Suprapubic skin (tissue), 4 donors: ENCODE measurements around the gene FBXL13. TPM values are rescaled to one million over a fixed set of nuclear protein-coding genes. Genes with fewer than 3 reads are reported as not detected.
"Not testable (repeated sequence)": the region's sequence is repeated elsewhere in the genome, so short reads cannot be mapped to it uniquely, and the experiment has no call there.

Experiments
- DNase-seq, 2 donors: peaks; one replicate each; pipeline ENCODE4 v3.0.0-alpha.2; 2019; ENCODE audit warnings: low spot score in 2 of 2
- H3K27ac ChIP-seq: fragments of 200-600 bp; sonication (generic); one replicate; pipeline ENCODE4 v1.5.1; 2019
- H3K27me3 ChIP-seq: fragments of 200-600 bp; sonication (generic); one replicate; pipeline ENCODE4 v1.5.1; 2019
- H3K36me3 ChIP-seq: fragments of 200-600 bp; sonication (generic); one replicate; pipeline ENCODE4 v1.5.1; 2019
- H3K4me1 ChIP-seq: fragments of 200-600 bp; sonication (generic); one replicate; pipeline ENCODE4 v1.5.1; 2019
- H3K4me3 ChIP-seq: fragments of 200-600 bp; sonication (generic); one replicate; pipeline ENCODE4 v1.5.1; 2019; ENCODE audit warnings: mild to moderate bottlenecking
- H3K9me3 ChIP-seq: fragments of 200-600 bp; sonication (generic); one replicate; pipeline ENCODE4 v1.5.1; 2019
- WGBS: methylation state at CpG from one replicate; pipeline ENCODE4 v1.1.5; 2018; 5-methylcytosine and 5-hydroxymethylcytosine counted together
- total RNA-seq, 4 donors: library from RNA; depleted of rRNA; stranded (reverse); fragments of >200 nt; gene quantifications; one replicate each; pipeline ENCODE4 v1.1.0, GENCODE V29; 2016

Gene FBXL13
- total RNA-seq, 4 donors from 2014 or later = 0.30 to 1.4 (median 0.81) TPM

- not testable (repeated sequence) for H3K27me3 ChIP-seq, H3K9me3 ChIP-seq, H3K4me1 ChIP-seq, H3K27ac ChIP-seq, DNase-seq, H3K4me3 ChIP-seq, H3K36me3 ChIP-seq
Measured at GRCh38 chr7:102791831-102792230, 282.8 kb downstream of the FBXL13 start.

GRCh38 chr7:102791367-102791766, 283.2 kb downstream of the FBXL13 start:
- H3K27ac ChIP-seq, DNase-seq, H3K4me1 ChIP-seq, H3K9me3 ChIP-seq, H3K4me3 ChIP-seq, H3K36me3 ChIP-seq, H3K27me3 ChIP-seq: not testable (repeated sequence)
- 75% methylated on average over 5 of the region's 5 CpGs for WGBS

- not testable (repeated sequence) for H3K4me3 ChIP-seq, H3K36me3 ChIP-seq, H3K9me3 ChIP-seq, H3K27me3 ChIP-seq, DNase-seq, H3K27ac ChIP-seq, H3K4me1 ChIP-seq
- WGBS = 89% methylated on average over 4 of the region's 4 CpGs
Measured at GRCh38 chr7:102790364-102791100, 284.1 kb downstream of the FBXL13 start.

- not testable (repeated sequence) for H3K27me3 ChIP-seq, H3K4me1 ChIP-seq, H3K36me3 ChIP-seq, H3K27ac ChIP-seq, H3K9me3 ChIP-seq, DNase-seq, H3K4me3 ChIP-seq
- WGBS = 98% methylated on average over 2 of the region's 2 CpGs
Measured at GRCh38 chr7:102788770-102789169, 285.8 kb downstream of the FBXL13 start.

- DNase-seq, H3K27me3 ChIP-seq, H3K9me3 ChIP-seq, H3K27ac ChIP-seq, H3K36me3 ChIP-seq, H3K4me3 ChIP-seq, H3K4me1 ChIP-seq: not testable (repeated sequence)
- WGBS = 99% methylated on average over 10 of the region's 10 CpGs
Measured at GRCh38 chr7:102780926-102781325, 293.7 kb downstream of the FBXL13 start.

GRCh38 chr7:102778663-102779062, 295.9 kb downstream of the FBXL13 start:
- H3K27me3 ChIP-seq, DNase-seq, H3K4me1 ChIP-seq, H3K36me3 ChIP-seq, H3K4me3 ChIP-seq, H3K9me3 ChIP-seq, H3K27ac ChIP-seq: not testable (repeated sequence)
- WGBS = 42% methylated on average over 3 of the region's 3 CpGs

- H3K4me1 ChIP-seq, H3K4me3 ChIP-seq, DNase-seq, H3K27ac ChIP-seq, H3K9me3 ChIP-seq, H3K36me3 ChIP-seq, H3K27me3 ChIP-seq: not testable (repeated sequence)
Measured at GRCh38 chr7:102776217-102776616, 298.4 kb downstream of the FBXL13 start.

GRCh38 chr7:102770467-102770866, 304.1 kb downstream of the FBXL13 start:
- H3K27me3 ChIP-seq, H3K9me3 ChIP-seq, H3K36me3 ChIP-seq, DNase-seq, H3K4me1 ChIP-seq, H3K27ac ChIP-seq, H3K4me3 ChIP-seq: not testable (repeated sequence)
- WGBS = 100% methylated on average over 3 of the region's 3 CpGs

- H3K36me3 ChIP-seq, H3K27me3 ChIP-seq, DNase-seq, H3K4me3 ChIP-seq, H3K4me1 ChIP-seq, H3K27ac ChIP-seq, H3K9me3 ChIP-seq: not testable (repeated sequence)
- 62% methylated on average over 1 of the region's 3 CpGs for WGBS
Measured at GRCh38 chr7:102769657-102770192, 304.9 kb downstream of the FBXL13 start.

GRCh38 chr7:102763295-102763905, 311.2 kb downstream of the FBXL13 start:
- H3K4me3 ChIP-seq, H3K27me3 ChIP-seq, H3K27ac ChIP-seq, DNase-seq, H3K9me3 ChIP-seq, H3K36me3 ChIP-seq, H3K4me1 ChIP-seq: not testable (repeated sequence)
- WGBS = 51% methylated on average over 6 of the region's 6 CpGs

Other genes starting within 250 kb of the FBXL13 start
- gene LRRC17, start 161.8 kb downstream of the FBXL13 start, total RNA-seq = 1 to 10 TPM; 1.1 to 4.5 (median 3.1) TPM
- gene ARMC10, start 344 bp upstream of the FBXL13 start, total RNA-seq = 10 to 100 TPM; 37.2 to 60.0 (median 50.0) TPM
- gene NAPEPLD, start 74.3 kb upstream of the FBXL13 start, total RNA-seq = 10 to 100 TPM in 2 of 4 donors, 1 to 10 TPM in 2; 6.1 to 24.3 (median 10.0) TPM
- 10 to 100 TPM; 38.9 to 61.3 (median 45.4) TPM for gene PMPCB, start 222.6 kb upstream of the FBXL13 start, total RNA-seq